GM12865 (cell line): ENCODE data around the gene FADS6.
"Not testable (repeated sequence)": the region's sequence is repeated elsewhere in the genome, so short reads cannot be mapped to it uniquely, and the experiment has no call there.

ENCODE experiments used
- DNase-seq: peaks from one replicate; pipeline ENCODE4 v3.0.0; 2010; ENCODE audit warnings: low read depth
- H3K4me3 ChIP-seq: 2 replicates; pipeline ENCODE4 v1.5.1; 2011; ENCODE audit warnings: mild to moderate bottlenecking, low read depth, low read length, control low read depth
- CTCF ChIP-seq: IDR thresholded peaks from 2 replicates; pipeline ENCODE4 v1.5.1; 2011; ENCODE audit warnings: low read length, control low read depth, low read depth, inconsistent platforms; ENCODE audit not compliant: insufficient read depth; ENCODE audit errors: missing control alignments

The FADS6 gene

GRCh38 chr17:74916851-74917199 lies 23.4 kb upstream of the FADS6 start:
- DNase-seq: no peak
- no peak for TF ChIP-seq CTCF

GRCh38 chr17:74916136-74916850 lies 22.9 kb upstream of the FADS6 start:
- DNase-seq: no peak
- no peak for TF ChIP-seq CTCF

More at GRCh38 chr17:74916851-74917199, 23.4 kb upstream of the FADS6 start:
- no peak overlapping the region for H3K4me3 ChIP-seq

GRCh38 chr17:74911423-74911822 lies 18.0 kb upstream of the FADS6 start:
- not testable (repeated sequence) for H3K4me3 ChIP-seq, DNase-seq

More at GRCh38 chr17:74916136-74916850, 22.9 kb upstream of the FADS6 start:
- H3K4me3 ChIP-seq: no peak overlapping the region

- not testable (repeated sequence) for DNase-seq, H3K4me3 ChIP-seq
Observed at GRCh38 chr17:74909097-74909496, 15.7 kb upstream of the FADS6 start.

GRCh38 chr17:74907012-74907411 lies 13.6 kb upstream of the FADS6 start:
- no peak for TF ChIP-seq CTCF
- no peak overlapping the region for H3K4me3 ChIP-seq
- no peak for DNase-seq

- not testable (repeated sequence) for DNase-seq, H3K4me3 ChIP-seq
Observed at GRCh38 chr17:74906214-74906793, 12.9 kb upstream of the FADS6 start.

GRCh38 chr17:74904687-74905409 lies 11.4 kb upstream of the FADS6 start:
- TF ChIP-seq CTCF: no peak
- no peak overlapping the region for H3K4me3 ChIP-seq
- no peak for DNase-seq

- TF ChIP-seq CTCF: no peak
- no peak for DNase-seq
- no peak overlapping the region for H3K4me3 ChIP-seq
Observed at GRCh38 chr17:74903671-74904070, 10.2 kb upstream of the FADS6 start.
